Vein endothelial cell (primary cell): ENCODE results near the gene ZSCAN5B. TPM values are rescaled to one million over a fixed set of nuclear protein-coding genes. Genes with fewer than 3 reads are reported as not detected.

Experiments
- total RNA-seq: library from RNA; depleted of rRNA; stranded (reverse); fragments of >200 nt; gene quantifications from 2 replicates; pipeline ENCODE4 v1.2.3, GENCODE V29; 2012

ZSCAN5B gene
- not detected in 2 replicates for total RNA-seq

GRCh38 chr19:56197646-56198045 lies at the start of gene ZSCAN5B:
ZSCAN5B (minus strand) TSS chr19:56197783; CDS start chr19:56193052, 4,731 bp downstream.

GRCh38 chr19:56201973-56202372 lies 4.4 kb upstream of the ZSCAN5B start, which contains the start of gene ZSCAN5C:
ZSCAN5C (plus strand) TSS chr19:56202273; CDS start chr19:56205914, 3,641 bp downstream.

GRCh38 chr19:56175861-56176307 lies 21.7 kb downstream of the ZSCAN5B start, which contains the start of gene GALP:
GALP (plus strand) TSS chr19:56176008; CDS start chr19:56177109, 1,101 bp downstream.

GRCh38 chr19:56140583-56141416 lies 56.8 kb downstream of the ZSCAN5B start, which contains the start of gene ZNF444:
ZNF444 (plus strand) TSS chr19:56141287; CDS start chr19:56146912, 5,625 bp downstream.

Other genes with a start within 250 kb of the ZSCAN5B start
- not detected in 2 replicates for gene NLRP8, start 250.0 kb downstream of the ZSCAN5B start, total RNA-seq
- not detected in 2 replicates for gene NLRP5, start 211.0 kb downstream of the ZSCAN5B start, total RNA-seq
- 25.2 and 39.5 TPM in 2 replicates for gene ZNF787, start 76.5 kb downstream of the ZSCAN5B start, total RNA-seq
- 13.1 and 24.8 TPM in 2 replicates for gene ZNF444, start 56.5 kb downstream of the ZSCAN5B start, total RNA-seq
- not detected in 2 replicates for gene GALP, start 21.8 kb downstream of the ZSCAN5B start, total RNA-seq
- not detected in 2 replicates for gene ZSCAN5C, start 4.5 kb upstream of the ZSCAN5B start, total RNA-seq
- 0.33 TPM in 1 of 2 replicates, not detected in the other for gene EDDM13, start 75.0 kb upstream of the ZSCAN5B start, total RNA-seq
- 4.9 and 7.5 TPM in 2 replicates for gene ZSCAN5A, start 117.1 kb upstream of the ZSCAN5B start, total RNA-seq
- 2.2 and 2.3 TPM in 2 replicates for gene ZNF582, start 195.8 kb upstream of the ZSCAN5B start, total RNA-seq
- 5.8 and 7.5 TPM in 2 replicates for gene ZNF583, start 206.5 kb upstream of the ZSCAN5B start, total RNA-seq